ENCODE results near the gene TPH1.

Gene TPH1

DNA sequence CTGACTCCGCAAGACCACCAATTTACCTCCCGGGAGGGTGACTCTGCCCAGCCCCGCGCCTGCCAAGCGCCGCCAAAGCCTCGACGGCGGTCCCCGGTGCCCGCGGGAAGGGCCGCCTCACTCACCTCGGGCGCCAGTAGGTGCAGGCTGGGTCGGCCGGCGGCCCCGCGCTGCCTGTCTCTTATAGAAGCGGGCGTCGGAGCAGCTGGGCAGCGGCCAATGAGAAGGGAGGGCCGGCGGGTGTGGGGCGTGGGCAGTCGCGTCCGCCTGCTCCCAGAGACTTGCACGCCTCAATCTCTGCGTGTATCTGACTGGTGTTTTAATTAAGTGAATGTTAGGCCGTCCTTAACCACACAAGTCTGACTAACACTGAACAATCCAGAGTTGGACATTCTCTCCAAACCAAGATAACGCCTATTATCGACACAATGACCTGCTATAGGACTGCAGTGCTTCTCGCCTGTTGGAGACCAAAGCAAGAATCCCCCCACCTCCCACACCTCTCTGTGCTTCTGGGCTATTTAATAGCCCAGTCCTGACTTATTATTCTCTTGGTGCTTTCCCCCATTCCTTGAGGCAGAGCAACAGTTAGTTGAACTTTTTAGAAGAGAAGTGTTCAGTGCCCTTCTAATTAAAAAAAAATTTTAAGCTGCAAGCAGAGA lies at the start of gene TPH1:
TPH1 (minus strand) TSS at position 154 of the 662 bp plus-strand sequence. CDS start 5,507 bp downstream, outside the sequence.
- DNase-seq = no peak

DNA sequence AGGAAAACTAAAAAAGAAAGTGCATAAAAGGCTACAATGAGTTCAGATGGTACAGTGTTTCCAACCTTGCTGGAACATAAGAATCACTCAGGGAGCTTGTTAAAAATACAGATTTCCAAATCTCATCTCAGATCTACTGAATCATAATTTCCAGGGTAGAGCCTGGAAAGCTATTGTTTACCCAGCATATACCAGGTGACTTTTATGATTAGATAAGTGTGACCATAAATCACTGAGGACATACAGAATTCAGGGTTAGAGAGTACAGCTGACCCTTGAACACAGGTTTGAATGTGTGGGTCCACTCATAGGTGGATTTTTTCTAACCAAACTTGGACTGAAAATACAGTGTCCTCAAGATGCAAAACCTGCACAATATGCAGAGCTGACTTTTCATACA lies 47.9 kb upstream of the TPH1 start:
- no peak for DNase-seq

DNA sequence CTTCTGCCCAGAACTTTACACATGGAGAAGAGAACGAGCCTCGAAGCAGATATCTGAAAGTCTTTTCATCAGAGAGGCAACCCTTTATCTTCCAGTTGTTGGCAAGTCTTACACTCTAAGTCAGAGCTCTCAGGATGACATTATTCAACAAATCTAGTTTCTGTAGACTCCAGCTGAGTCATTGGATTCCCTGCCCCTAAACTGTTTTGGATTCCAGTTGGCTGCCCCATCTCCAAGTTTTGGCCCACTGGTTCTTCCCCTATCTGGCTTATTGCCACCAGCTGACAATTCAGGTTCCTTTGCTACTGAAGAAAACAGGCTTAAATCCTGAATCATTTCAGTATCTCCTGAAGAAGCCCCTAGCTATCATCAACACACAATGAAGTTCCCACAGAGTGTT lies 45.7 kb upstream of the TPH1 start:
- DNase-seq = no peak

DNA sequence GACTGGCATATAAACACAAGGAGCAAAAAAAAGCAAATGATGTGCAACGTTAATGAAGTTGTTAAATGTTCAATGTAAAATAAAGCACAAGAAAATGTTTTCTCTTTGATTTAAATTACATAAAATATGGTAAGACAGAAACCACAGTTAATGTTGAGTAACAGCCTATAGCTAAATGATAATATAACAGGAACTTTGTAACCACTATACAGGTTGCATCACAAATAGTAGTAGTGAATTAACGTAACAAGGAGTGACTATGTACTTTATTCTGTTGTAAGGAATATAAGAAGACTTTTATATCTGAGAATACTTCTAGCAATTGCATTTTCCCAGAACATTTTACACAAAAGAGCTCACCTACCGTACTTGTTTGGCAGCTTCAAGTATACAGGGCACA lies 42.9 kb upstream of the TPH1 start:
- DNase-seq = peak; percentile 46

DNA sequence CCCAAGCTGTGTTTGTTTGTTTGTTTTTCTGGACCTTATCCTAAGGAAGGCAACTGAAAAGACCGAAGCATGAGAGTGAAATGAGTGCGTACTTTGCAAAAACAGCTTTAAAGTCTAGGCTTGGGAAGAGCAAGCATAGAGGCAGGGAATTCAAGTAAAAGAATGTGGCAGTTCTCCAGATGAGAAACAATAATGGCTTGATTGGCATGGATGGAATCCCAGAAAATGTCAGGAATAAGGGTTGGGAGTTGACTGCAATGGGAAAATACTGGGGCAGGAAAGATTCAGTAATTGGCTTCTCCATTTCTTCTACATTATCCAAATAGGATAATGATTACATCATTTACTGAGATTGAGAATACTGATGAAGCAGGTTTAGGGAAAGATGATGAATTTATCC lies 42.3 kb upstream of the TPH1 start:
- DNase-seq = no peak

DNA sequence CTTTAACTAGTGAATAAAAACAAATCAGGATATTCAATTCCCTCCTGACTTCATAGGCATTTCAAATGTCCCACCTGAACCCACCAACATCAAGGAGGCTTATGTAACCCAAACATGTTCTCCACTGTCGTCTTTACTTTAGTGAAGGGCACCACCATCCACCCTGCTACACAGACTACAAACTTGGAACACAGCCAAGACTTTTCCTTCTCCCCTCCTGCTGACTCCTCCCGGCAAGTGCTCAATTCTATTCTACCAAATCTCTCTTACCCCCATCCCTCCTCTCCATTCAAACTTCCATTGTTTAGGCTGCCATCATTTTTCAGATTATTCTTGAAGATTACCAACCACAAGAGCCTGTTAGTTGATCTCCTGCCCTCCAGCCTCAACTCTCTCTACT lies 35.5 kb upstream of the TPH1 start:
- DNase-seq = no peak

DNA sequence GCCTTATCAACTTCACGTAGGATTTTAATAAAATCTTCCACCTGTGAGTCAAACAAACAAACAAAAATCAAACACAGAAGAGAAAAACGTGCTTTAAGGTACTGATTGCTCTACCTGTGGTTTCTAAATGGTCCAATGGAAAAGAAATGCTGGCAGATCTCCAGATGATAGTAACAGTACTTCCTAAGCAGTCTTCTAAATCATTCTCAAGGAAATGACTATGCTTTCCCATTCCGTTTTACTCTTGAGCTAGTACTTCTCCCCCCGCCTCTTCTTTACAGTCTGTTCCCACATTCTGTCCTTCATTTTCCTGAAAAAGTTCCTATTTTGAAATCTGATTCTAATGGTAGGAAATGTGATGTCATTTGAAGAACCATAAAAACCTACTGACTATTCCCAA lies 34.4 kb upstream of the TPH1 start:
- no peak for DNase-seq

DNA sequence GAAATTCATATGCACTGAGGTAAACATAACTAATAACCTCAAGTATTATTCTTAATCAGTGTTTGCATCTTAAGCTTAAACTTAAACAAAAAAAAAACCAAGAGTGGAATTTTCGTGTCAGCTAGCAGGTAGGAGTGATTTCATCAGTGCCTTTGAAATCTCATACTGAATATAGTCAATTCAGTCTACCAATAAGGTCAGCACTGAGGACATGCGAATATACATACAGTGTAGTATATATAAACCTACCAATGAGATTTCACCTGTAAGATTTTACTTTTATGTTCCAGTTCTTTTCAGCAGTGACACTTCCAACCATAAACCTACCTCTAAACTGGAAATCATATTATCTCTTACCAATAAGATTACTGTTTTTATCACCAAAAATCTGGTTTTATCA lies 32.8 kb upstream of the TPH1 start:
- no peak for DNase-seq

DNA sequence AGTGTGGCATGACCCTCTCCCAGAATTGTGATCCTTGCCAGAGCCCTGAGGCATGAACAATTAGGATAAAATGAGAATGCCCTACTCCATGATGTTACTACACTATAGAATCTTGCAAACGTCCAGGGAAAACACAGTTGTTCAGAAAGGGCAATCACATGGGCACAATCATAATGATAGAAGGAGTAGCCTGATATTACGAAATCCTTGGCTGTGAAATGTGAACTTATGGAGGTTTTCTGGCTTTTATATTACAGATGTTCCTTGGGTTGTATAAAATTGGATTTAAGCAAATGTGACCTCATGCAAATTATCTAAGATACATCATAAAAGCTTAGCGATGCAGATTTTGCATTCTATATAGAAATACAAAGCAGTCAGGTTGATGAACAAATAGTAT lies 29.4 kb upstream of the TPH1 start:
- DNase-seq = no peak

DNA sequence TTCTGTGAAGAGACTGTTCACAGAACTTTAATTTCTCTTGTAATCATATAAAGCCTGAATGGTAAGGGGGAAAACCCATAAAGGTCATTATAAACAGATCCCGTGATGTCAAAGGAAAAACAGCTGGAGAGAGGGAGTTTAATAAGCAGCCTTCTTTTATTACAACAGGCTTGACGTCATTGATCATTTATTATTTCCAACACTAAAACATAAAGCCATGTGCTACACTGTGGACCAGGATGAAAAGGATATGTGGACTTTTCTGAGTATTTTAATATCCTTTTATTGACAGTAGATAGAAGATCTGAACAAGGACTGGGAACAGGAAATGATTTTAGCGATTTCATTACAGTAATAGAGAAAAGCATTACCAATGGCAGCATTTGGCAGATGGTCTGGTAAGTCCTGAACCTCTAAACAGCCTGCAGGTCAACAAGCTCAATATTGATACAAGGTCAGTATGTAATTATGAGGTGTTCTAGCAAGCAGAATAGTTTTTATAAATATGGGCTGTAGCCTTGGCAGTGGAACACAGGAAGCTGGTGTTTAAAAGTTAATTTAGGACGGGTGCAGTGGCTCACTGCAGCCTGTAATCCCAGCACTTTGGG lies 25.1 kb upstream of the TPH1 start:
- DNase-seq = no peak

DNA sequence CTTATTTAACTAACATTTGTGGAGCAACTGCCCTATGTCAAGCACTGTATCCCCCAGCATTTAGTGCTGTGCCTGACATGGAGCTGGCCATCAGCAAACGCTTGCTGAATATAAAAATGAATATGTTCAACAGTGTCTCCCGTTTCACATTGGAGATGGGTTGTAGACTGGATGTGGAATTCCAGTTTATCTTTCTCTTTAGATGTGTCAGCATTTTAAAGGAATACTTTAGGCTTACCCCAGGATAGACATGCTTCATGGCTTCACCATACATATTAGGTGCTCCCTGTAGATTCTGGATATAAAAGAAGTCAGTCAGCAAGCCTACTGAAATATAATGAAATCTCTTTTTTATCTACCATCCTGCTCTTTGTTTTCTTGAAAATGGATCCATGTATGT lies 21.3 kb upstream of the TPH1 start:
- DNase-seq = no peak

DNA sequence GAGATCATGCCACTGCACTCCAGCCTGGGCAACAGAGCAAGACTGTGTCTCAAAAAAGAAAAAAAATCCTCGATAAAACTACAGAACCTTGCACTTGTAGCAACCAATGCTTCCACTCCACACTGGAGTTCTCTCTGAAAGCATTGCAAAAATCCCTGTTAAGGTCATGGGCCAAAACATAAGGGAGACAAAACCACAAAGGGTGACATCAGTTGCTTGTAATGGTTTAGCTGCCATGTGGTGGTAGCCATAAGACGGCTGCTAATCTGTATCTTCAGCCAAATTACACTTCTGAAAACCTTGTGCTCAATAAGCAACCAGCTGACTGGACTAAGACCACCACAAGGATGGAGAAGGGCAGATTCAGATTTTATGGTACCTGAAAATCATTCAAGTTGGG lies 20.6 kb upstream of the TPH1 start:
- DNase-seq = no peak

DNA sequence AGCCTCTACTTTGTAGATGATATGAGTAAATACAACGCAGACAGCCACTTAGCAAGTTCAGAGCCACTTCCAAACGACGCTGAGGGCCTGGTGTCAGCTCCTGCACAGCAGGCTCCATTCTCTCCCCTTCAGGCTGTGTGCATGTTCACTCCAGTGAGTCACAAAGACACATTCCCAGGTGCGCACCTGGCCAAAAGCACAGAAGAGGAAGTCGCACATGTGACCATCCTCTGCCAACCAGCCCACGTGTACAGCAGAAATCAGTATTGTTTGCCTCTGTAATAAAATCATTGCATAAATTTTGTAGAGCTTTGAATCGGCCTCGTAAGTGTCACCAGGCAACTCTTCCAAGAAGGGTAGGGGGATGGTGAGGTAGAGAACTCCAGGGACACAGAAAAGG lies 19.5 kb upstream of the TPH1 start:
- DNase-seq = no peak

DNA sequence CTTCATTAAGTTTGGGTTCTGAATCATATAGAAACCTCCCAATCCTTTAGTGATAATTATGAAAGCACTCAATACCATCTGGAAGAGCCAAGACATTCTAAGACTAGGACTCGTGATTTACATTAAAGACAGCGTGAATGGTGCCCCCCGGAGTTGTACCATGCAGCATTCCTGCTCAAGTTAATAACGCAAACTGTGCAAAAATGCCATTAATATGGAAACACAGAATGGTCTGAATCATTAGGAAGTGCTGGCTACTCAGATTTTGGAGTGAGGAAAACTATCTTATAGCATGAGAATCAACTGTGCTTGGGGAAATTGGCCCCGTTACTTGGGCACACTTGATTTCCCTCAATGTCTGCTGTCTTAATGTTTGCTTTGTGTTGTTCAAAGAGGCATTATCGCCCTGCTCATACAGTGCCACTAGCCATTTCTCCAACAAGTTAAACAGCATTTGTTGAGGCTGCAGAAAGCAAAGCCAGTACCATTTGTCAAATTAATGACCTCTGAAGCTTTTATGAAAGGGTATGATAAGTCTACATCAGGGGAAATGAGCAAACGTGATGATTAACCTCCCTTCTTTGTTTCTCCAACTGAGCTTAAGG lies 18.5 kb upstream of the TPH1 start:
- no peak for DNase-seq

DNA sequence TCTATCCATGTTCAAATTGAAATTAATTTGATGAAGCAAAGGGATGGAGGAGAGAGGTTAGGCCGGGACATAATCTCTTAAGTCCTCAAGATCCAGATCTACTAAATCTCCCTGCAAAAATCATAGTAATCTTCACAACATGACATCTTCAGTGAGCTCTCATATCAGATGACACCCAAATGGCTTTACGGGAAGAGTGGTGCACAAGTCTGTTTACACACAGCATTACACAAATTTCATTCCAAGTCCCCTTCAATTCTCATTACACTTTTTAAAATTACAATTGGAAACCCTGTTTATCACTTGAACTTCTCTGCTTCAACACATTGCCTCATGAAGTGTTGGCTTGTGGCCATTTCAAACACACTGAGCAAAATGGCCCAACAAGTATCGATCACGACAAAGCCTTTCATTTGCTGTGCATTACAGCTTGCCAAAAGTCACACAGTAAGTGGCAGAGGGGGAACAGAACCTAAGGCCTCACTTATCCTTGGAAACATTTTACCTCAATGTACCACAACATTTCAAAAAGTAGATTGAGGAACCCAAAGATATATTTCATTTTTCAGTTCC lies 17.9 kb upstream of the TPH1 start:
- DNase-seq = no peak

DNA sequence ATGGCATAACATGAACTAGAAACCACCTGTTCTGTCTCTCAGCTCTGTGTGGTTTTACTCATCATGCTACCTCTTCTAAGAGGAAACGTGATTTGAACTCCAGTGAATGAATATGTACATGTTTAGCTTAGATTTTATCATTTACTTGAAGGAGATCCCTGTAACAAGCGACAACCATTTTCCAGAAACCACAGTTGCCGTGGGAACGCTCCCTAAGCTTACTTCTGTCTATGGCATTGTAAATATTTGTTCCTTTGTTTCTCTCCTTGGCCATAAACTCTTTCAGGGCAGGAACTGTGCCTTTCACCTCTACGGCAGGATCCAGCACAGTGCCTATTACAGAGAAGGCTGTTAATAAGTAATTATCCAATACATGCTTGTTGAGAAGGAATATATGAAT lies 17.1 kb upstream of the TPH1 start:
- DNase-seq = no peak

DNA sequence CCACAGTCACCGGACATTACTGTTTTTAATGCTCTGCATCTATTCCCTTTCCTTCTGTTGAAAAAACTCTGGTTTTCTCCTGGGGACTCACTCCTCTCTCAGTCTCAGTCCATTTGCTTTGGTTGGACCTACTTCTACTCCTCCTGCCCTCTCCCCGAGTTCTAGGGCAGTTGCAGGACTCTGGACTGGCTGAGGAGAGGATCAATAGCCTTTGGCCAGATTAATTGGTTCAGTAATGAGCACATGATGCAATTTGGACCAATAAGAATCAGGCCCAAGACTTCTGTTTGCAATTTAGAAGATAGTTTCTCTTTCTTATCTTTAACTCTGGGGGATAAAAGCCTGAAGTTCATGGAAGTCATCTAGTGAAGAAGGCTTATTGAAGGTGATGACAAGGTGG lies 15.3 kb upstream of the TPH1 start:
- no peak for DNase-seq

DNA sequence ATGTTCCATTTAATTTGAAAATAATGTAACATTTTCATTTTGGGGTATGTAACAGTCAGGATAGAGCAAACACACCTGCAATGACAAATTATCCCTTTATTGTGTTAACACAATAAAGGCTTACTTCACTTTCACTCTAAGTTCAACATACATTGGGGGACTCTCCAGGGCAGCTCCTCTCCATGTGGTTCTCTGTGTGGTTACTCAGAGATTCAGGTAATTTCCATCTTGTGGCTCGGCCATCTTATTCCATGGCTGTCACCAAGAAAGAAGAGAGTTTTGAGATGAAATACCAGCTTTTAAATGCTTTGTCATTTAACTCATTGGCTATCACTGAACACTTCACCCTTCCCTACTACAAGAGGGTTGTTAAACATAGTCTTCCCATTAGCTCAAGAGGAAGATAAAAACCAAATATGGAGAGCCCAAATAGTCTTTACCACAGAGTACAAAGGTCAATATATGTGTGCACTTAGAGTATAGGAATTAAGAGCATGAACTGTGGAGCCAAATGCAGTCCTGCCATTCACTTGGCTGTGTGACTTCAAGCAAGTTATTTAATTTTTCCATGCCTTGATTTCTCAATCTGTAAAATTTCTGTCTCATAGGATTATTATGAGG lies 10.6 kb upstream of the TPH1 start:
- no peak for DNase-seq

DNA sequence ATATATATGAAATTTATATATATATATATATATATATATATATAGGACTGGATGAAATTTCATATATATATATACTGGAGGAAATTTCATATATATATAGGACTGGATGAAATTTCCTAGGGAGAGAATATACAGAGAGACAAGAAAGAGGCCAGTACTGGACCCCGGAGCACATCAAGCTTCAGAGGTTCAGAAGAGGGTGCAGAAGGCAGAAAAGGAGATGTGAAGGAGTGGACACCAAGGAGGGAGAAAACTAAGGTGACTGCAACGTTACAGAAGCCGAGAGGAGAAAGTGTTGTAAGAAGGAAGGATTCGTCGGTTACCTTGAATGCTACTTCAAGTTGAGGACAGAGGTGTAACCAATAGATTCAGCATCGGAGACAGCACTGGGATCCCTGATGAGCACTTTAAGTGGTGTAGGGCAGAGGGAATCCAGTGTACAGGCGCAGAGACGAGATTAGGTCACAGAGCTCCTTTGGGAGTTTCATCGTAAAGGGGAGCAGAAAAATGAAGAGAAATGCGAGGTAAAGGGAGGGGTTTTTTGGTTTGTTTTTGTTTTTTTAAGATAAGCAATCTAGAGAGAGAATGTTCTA lies 8.5 kb upstream of the TPH1 start:
- DNase-seq = no peak

DNA sequence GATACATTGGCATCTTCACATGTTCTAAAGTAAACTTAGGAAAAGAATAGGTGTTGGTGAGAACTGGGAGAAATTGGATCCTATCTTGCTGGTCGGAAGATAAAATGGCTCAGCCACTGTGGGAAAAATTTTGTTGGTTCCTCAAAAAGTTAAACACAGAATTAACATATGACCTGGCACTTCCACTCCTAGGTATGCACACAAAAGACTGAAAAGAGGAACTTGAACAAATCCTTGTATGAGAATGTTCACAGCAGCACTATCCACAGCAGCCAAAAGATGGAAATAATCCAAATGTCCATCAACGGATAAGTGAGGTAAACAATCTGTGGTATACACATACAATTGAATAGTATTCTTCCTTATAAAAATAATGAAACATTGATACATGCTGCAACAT lies 4.8 kb upstream of the TPH1 start:
- no peak for DNase-seq

DNA sequence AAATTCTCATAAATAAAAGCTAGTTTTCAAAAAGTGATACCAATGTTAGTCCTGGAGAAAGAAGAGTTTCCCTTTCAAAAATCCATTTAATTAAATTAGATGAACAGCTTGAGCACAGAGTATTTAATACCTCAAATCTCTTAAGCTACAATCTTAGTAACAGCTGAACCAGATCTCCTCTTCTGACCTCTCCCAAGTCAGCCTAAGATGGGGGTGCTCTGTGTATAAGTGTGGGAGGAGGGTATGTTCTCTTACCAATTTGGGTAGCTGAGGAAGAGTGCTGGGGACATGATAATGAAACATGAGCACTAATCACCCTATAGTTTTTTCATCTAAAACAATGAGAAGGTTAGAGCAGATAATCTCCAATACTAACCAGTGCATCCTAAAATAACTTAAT lies 9.6 kb downstream of the TPH1 start:
- no peak for DNase-seq

DNA sequence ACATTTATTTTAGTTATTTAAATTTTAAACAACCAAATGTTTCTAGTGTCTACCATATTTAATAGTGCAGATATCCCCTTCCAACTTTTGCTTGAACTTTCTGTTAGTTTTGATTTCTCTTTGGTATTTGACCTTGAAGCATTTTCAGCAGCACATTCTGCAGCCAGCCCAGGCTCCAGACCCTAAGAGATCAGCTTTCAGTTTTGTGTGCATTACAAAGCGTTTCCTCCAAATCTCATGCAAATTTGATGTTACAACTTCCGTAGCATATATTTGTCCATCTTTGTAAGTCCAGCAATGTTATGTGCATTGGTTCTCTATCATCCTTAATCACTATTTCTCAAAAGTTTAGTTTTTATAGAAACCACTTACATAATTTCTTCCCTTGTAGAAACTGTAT lies 18.6 kb downstream of the TPH1 start:
- DNase-seq = no peak

DNA sequence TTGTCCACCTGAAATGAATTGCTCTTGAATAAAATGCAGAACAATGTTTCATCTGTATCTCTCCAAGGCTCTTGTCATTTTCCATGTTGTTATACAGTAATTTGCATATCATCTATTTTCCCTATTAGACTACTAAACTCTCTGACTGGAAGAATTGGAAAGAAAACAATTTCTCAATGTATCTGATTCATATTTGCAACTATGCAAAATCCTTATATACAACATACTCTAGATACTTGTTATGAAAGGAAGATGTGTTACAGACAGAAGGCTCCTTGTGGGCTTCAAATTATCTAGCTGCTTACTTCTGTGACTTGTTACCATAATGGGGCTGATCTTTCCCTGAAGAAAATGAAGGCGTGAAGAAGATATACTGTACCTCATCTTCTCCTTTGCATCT lies 23.6 kb downstream of the TPH1 start:
- DNase-seq = no peak

DNA sequence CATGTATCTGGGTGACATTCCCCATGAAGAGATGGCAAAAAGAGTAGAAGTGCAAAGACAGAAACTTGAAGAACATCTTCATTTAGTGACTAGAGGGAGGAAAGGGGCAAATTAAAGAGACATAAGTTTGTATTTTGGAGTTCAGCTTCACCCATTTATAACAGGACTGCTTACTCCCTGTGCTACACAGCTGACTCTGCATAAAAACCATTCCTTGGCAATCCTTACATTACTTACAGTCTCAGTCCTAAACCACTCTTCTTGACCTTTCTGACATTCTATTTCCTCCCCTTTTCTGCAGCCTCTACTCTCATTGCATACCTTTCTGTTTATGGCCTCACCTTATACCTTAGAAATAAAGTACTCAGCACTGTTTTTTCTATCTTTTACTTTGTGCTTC lies 26.4 kb downstream of the TPH1 start:
- no peak for DNase-seq

Measured in GF-D8 (cell line).